Cardiac muscle cell (in vitro differentiated cells and primary cell): ENCODE measurements around the gene RNF38. TPM values are rescaled to one million over a fixed set of nuclear protein-coding genes. Genes with fewer than 3 reads are reported as not detected.
"Not testable (repeated sequence)": the region's sequence is repeated elsewhere in the genome, so short reads cannot be mapped to it uniquely, and the experiment has no call there.

ENCODE experiments used
- DNase-seq, 2 donors: peaks; one replicate each; pipeline versions ENCODE4 v3.0.0 to v3.0.0-alpha.2; 2010 to 2017; ENCODE audit warnings: low read depth in 1 of 2, low spot score in 1 of 2
- H3K27ac ChIP-seq: fragments of 200-600 bp; sonication (generic); 2 replicates; pipeline ENCODE4 v1.5.1; 2016
- H3K27me3 ChIP-seq: fragments of 200-600 bp; sonication (generic); 2 replicates; pipeline ENCODE4 v1.6.0; 2016; ENCODE audit warnings: control low read depth
- H3K36me3 ChIP-seq: fragments of 200-600 bp; sonication (generic); 2 replicates; pipeline ENCODE4 v1.5.1; 2016; ENCODE audit warnings: control low read depth
- H3K4me1 ChIP-seq: fragments of 200-600 bp; sonication (generic); 2 replicates; pipeline ENCODE4 v1.8.1; 2017; ENCODE audit warnings: low read depth, mild to moderate bottlenecking, mixed run types
- H3K4me3 ChIP-seq: fragments of 200-600 bp; sonication (generic); 2 replicates; pipeline ENCODE4 v1.5.1; 2016; ENCODE audit warnings: mild to moderate bottlenecking
- H3K9me3 ChIP-seq: fragments of 200-600 bp; sonication (generic); 2 replicates; pipeline ENCODE4 v1.5.1; 2017; ENCODE audit warnings: low read depth, mild to moderate bottlenecking, control low read depth
- CTCF ChIP-seq: IDR thresholded peaks from 2 replicates; pipeline ENCODE4 v1.5.1; 2012; ENCODE audit warnings: low read depth, mild to moderate bottlenecking, low read length
- polyA plus RNA-seq: library from polyadenylated mRNA; unstranded; fragments of >200 nt; fragmentation: Nextera tagmentation; extraction: Ambion mirVana; gene quantifications from 2 replicates; pipeline ENCODE4 v1.2.1, GENCODE V29; 2016
- total RNA-seq: library from RNA; depleted of rRNA; stranded (reverse); fragments of >200 nt; gene quantifications from 2 replicates; pipeline ENCODE4 v1.2.3, GENCODE V29; 2016

Gene RNF38
- total and polyA plus RNA-seq, 2 experiments from 2014 or later: 20.1 to 26.3 TPM

- no peaks in the 10 kb centered on the region for H3K9me3 ChIP-seq
- H3K27me3 ChIP-seq: no peaks in the 10 kb centered on the region
- TF ChIP-seq CTCF: no peak
- H3K27ac ChIP-seq: no peak overlapping the region
- H3K4me3 ChIP-seq: no peak overlapping the region
- no peaks in the 10 kb centered on the region for H3K4me1 ChIP-seq
- peak in 1 of 2 donors; percentile 61 for DNase-seq
- H3K36me3 ChIP-seq: no peaks in the 10 kb centered on the region
These were observed 101.5 kb downstream of the RNF38 start for GRCh38 chr9:36298566-36298965.

GRCh38 chr9:36297798-36298197, 102.3 kb downstream of the RNF38 start:
- Histone ChIP-seq H3K27ac (no peak overlapping the region), H3K9me3 (no peaks in the 10 kb centered on the region), H3K4me3 (no peak overlapping the region), H3K4me1 (no peaks in the 10 kb centered on the region), H3K27me3 (no peaks in the 10 kb centered on the region), H3K36me3 (no peaks in the 10 kb centered on the region)
- DNase-seq: no peak
- TF ChIP-seq CTCF: no peak

- not testable (repeated sequence) for DNase-seq, H3K27ac ChIP-seq, H3K4me3 ChIP-seq, H3K36me3 ChIP-seq, H3K4me1 ChIP-seq, H3K9me3 ChIP-seq, H3K27me3 ChIP-seq
These were observed 105.1 kb downstream of the RNF38 start for GRCh38 chr9:36294996-36295395.

GRCh38 chr9:36293918-36294317, 106.2 kb downstream of the RNF38 start:
- no peak for DNase-seq
- H3K4me1 ChIP-seq: no peaks in the 10 kb centered on the region
- H3K9me3 ChIP-seq: no peaks in the 10 kb centered on the region
- no peaks in the 10 kb centered on the region for H3K27me3 ChIP-seq
- no peaks in the 10 kb centered on the region for H3K36me3 ChIP-seq
- H3K27ac ChIP-seq: no peak overlapping the region
- H3K4me3 ChIP-seq: no peak overlapping the region
- TF ChIP-seq CTCF: no peak

GRCh38 chr9:36293171-36293570, 106.9 kb downstream of the RNF38 start:
- H3K4me3 ChIP-seq: no peak overlapping the region
- H3K4me1 ChIP-seq: no peaks in the 10 kb centered on the region
- H3K9me3 ChIP-seq: no peaks in the 10 kb centered on the region
- no peak for TF ChIP-seq CTCF
- H3K27ac ChIP-seq: no peak overlapping the region
- no peak for DNase-seq
- H3K27me3 ChIP-seq: no peaks in the 10 kb centered on the region
- no peaks in the 10 kb centered on the region for H3K36me3 ChIP-seq

- H3K36me3 ChIP-seq: no peaks in the 10 kb centered on the region
- DNase-seq: no peak
- no peak overlapping the region for H3K27ac ChIP-seq
- TF ChIP-seq CTCF: no peak
- no peak overlapping the region for H3K4me3 ChIP-seq
- H3K27me3 ChIP-seq: no peaks in the 10 kb centered on the region
- no peaks in the 10 kb centered on the region for H3K9me3 ChIP-seq
- no peaks in the 10 kb centered on the region for H3K4me1 ChIP-seq
These were observed 107.4 kb downstream of the RNF38 start for GRCh38 chr9:36292641-36293040.
